HepG2 (cell line): ENCODE data around the gene L3MBTL1. TPM values are rescaled to one million over a fixed set of nuclear protein-coding genes. Genes with fewer than 3 reads are reported as not detected.

Experiments
- ATAC-seq: fragments of 200-7000 bp; cut with Tn5 transposase; 3 replicates; pipeline ENCODE4 v1.9.1; 2020; ENCODE audit warnings: mild to moderate bottlenecking, moderate library complexity
- BruUV-seq: library from RNA; stranded (reverse); fragments of 400-500 nt; replicated peaks from 2 replicates; lab custom pipeline; 2021; lab: Mats Ljungman, UMichigan
- CTCF ChIA-PET: fragments of 300-600 bp; formaldehyde crosslinking; extraction: SDS; loops from one replicate; lab custom pipeline; 2021; ENCODE audit warnings: low total read pairs, inconsistent platforms, low intra/inter-chr PET ratio; lab: Yijun Ruan, JAX
- POLR2A ChIA-PET: fragments of 350-600 bp; sonication (Branson Sonifier 250); formaldehyde crosslinking; loops from one replicate; lab custom pipeline; 2020; ENCODE audit warnings: antibody characterized with exemption, inconsistent platforms; lab: Yijun Ruan, JAX
- DNase-seq: peaks from one replicate; pipeline ENCODE4 v3.0.0-alpha.2; 2015; ENCODE audit warnings: low spot score
- FAIRE-seq: peaks from 3 replicates; lab custom pipeline; 2011; peaks lifted over from hg19 to GRCh38; lab: Jason Lieb, UNC
- H2AFZ ChIP-seq: one replicate; pipeline ENCODE4 v1.6.1; 2011; ENCODE audit warnings: low read length, inconsistent platforms
- H3K27ac ChIP-seq: fragments of 300-600 bp; 3 replicates; pipeline ENCODE4 v1.8.0; 2011; ENCODE audit warnings: mixed run types, mild to moderate bottlenecking, mixed read lengths, low read length, inconsistent platforms; ENCODE audit not compliant: insufficient read depth; ENCODE audit errors: extremely low read length
- H3K27me3 ChIP-seq, 2 experiments: fragments of 200-600 bp in 1 of 2; 2 replicates in 1 of 2; 3 replicates in 1 of 2; pipeline versions ENCODE4 v1.6.0 to v1.8.0; 2011; ENCODE audit warnings: low read length in 2 of 2, mild to moderate bottlenecking in 2 of 2, moderate library complexity in 2 of 2, inconsistent platforms in 1 of 2; ENCODE audit not compliant: insufficient read depth in 2 of 2, control insufficient read depth in 1 of 2
- H3K36me3 ChIP-seq, 2 experiments: fragments of 200-600 bp in 1 of 2; replicated peaks in 1 of 2; 2 replicates in 1 of 2; 3 replicates in 1 of 2; pipeline versions ENCODE4 v1.5.1 to v1.8.0; 2011; ENCODE audit warnings: low read length in 2 of 2, inconsistent platforms in 1 of 2; ENCODE audit not compliant: insufficient read depth in 2 of 2, control insufficient read depth in 1 of 2
- H3K4me1 ChIP-seq: 2 replicates; pipeline ENCODE4 v1.5.1; 2012; ENCODE audit warnings: low read length, inconsistent platforms; ENCODE audit not compliant: insufficient read depth
- H3K4me2 ChIP-seq: 2 replicates; pipeline ENCODE4 v1.6.0; 2011; ENCODE audit warnings: low read depth, low read length, inconsistent platforms
- H3K4me3 ChIP-seq, 3 experiments: fragments of 200-600 bp in 1 of 3; sonication (generic), shearing (Covaris generic) in 1 of 3; replicated peaks in 1 of 3; 2 replicates each; pipeline ENCODE4 v1.5.1; 2011 to 2016; ENCODE audit warnings: low read length in 3 of 3, inconsistent platforms in 2 of 3, low read depth in 2 of 3, mild to moderate bottlenecking in 2 of 3, control low read depth in 1 of 3, mixed read lengths in 1 of 3; ENCODE audit not compliant: insufficient read depth in 1 of 3
- H3K79me2 ChIP-seq: one replicate; pipeline ENCODE4 v1.6.1; 2011; ENCODE audit warnings: low read length, inconsistent platforms; ENCODE audit not compliant: insufficient read depth
- H3K9ac ChIP-seq: 2 replicates; pipeline ENCODE4 v1.6.0; 2011; ENCODE audit warnings: mild to moderate bottlenecking, low read depth, low read length, inconsistent platforms; ENCODE audit not compliant: insufficient read depth
- H3K9me3 ChIP-seq: 2 replicates; pipeline ENCODE4 v1.5.1; 2012; ENCODE audit warnings: mild to moderate bottlenecking, low read length
- H4K20me1 ChIP-seq: 2 replicates; pipeline ENCODE4 v1.6.0; 2011; ENCODE audit warnings: inconsistent platforms, mild to moderate bottlenecking, low read length, moderate library complexity; ENCODE audit not compliant: insufficient read depth
- HOXA7 ChIP-seq: sonication (generic); formaldehyde crosslinking; IDR thresholded peaks from 2 replicates; pipeline ENCODE4 v1.8.1; 2022; ENCODE audit warnings: mild to moderate bottlenecking, missing genetic modification reagents, moderate library complexity
- IKZF4 ChIP-seq: sonication (generic); formaldehyde crosslinking; IDR thresholded peaks from 2 replicates; pipeline ENCODE4 v1.5.1; 2020; ENCODE audit warnings: borderline replicate concordance, mild to moderate bottlenecking, low read depth, missing genetic modification reagents; ENCODE audit errors: not compliant biosample characterization
- NFIB ChIP-seq: sonication (generic); formaldehyde crosslinking; IDR thresholded peaks from 2 replicates; pipeline ENCODE4 v1.9.0; 2021; ENCODE audit warnings: missing genetic modification reagents, mild to moderate bottlenecking, borderline replicate concordance
- RERE ChIP-seq: IDR thresholded peaks from 2 replicates; pipeline ENCODE4 v1.6.1; 2016; ENCODE audit warnings: low read depth, missing genetic modification reagents, missing compliant biosample characterization
- SPEN ChIP-seq: sonication (generic); formaldehyde crosslinking; IDR thresholded peaks from 2 replicates; pipeline ENCODE4 v1.5.1; 2020; ENCODE audit warnings: low read depth, mild to moderate bottlenecking, missing genetic modification reagents
- TARDBP ChIP-seq: sonication (generic); formaldehyde crosslinking; IDR thresholded peaks from 2 replicates; pipeline ENCODE4 v1.8.0; 2022; ENCODE audit warnings: mild to moderate bottlenecking, missing genetic modification reagents
- TBL1XR1 ChIP-seq: fragments of 150-350 bp; IDR thresholded peaks from 2 replicates; pipeline ENCODE4 v1.6.1; 2014; ENCODE audit warnings: borderline replicate concordance, low read length; ENCODE audit not compliant: partially characterized antibody
- TMF1 ChIP-seq: sonication (generic); formaldehyde crosslinking; IDR thresholded peaks from 2 replicates; pipeline ENCODE4 v1.8.1; 2022; ENCODE audit warnings: low read depth, missing genetic modification reagents
- YEATS2 ChIP-seq: sonication (generic); formaldehyde crosslinking; IDR thresholded peaks from 2 replicates; pipeline ENCODE4 v1.4.0; 2020; ENCODE audit warnings: missing genetic modification reagents, borderline replicate concordance
- ZNF432 ChIP-seq: sonication (generic); formaldehyde crosslinking; IDR thresholded peaks from 2 replicates; pipeline ENCODE4 v1.5.0; 2020; ENCODE audit warnings: missing genetic modification reagents, mild to moderate bottlenecking, borderline replicate concordance
- ZNF83 ChIP-seq: sonication (generic); formaldehyde crosslinking; IDR thresholded peaks from 2 replicates; pipeline ENCODE4 v1.4.0; 2020; ENCODE audit warnings: missing genetic modification reagents, mild to moderate bottlenecking, borderline replicate concordance
- WGBS: methylation state at CpG from one replicate; pipeline ENCODE4 v1.1.6; 2017; ENCODE audit warnings: low lambda C conversion rate; 5-methylcytosine and 5-hydroxymethylcytosine counted together
- in situ Hi-C: cut with HindIII; loops from 2 replicates; pipeline ENCODE4 v1.10.0; 2017; ENCODE audit warnings: low pct_unique_long_range_greater_than_20kb; ENCODE audit not compliant: extremely low pct_ligation_motif_present
- intact Hi-C: fragments of 100-400 bp; cut with micrococcal nuclease; formaldehyde crosslinking; loops from one replicate; pipeline ENCODE4 v1.10.0; 2022; ENCODE audit not compliant: unreplicated experiment
- polyA plus RNA-seq, 8 experiments: library from polyadenylated mRNA; depleted of rRNA in 3 of 8; stranded (reverse) in 7 of 8; unstranded in 1 of 8; fragments of >200 nt; fragmentation: Illumina TruSeq in 4 of 8; extraction: Trizol in 4 of 8; gene quantifications; 2 replicates each; pipeline versions ENCODE4 v1.2.1 to v1.2.3, GENCODE V29; 2011 to 2016; ENCODE audit warnings: low read depth in 4 of 8, missing spikeins in 1 of 8, mixed read lengths in 1 of 8; ENCODE audit not compliant: insufficient read depth in 1 of 8
- total RNA-seq, 5 experiments: library from RNA; depleted of rRNA; stranded (reverse); fragments of >200 nt; fragmentation: Illumina TruSeq; extraction: Trizol; gene quantifications; 2 replicates each; pipeline ENCODE4 v1.2.3, GENCODE V29; 2016; ENCODE audit warnings: low read depth in 1 of 5
- TF ChIP-seq, protein P1 (sequence below): sonication (generic); formaldehyde crosslinking; conservative IDR thresholded peaks from 2 replicates; pipeline ENCODE4 v1.4.0; 2020; ENCODE audit warnings: missing genetic modification reagents
- TF ChIP-seq, protein P2 (sequence below): sonication (generic); formaldehyde crosslinking; IDR thresholded peaks from 2 replicates; pipeline ENCODE4 v1.4.0; 2020; ENCODE audit warnings: missing genetic modification reagents

L3MBTL1 gene
- total and polyA plus RNA-seq, 2 of the 13 experiments (the other 11 are each of a cell fraction or from before 2014, with no cell fraction given) = 9.0 to 17.8 TPM

- peak; percentile 85 for ATAC-seq
- peak; percentile 96 for DNase-seq
- CTCF ChIA-PET = no interaction called here
- POLR2A ChIA-PET = interaction anchor here (0.5 to 6.8 kb wide), 25 partner anchors 10 to 1940 kb away, joined by 3 to 224 read pairs (median 5); partner anchors contain the start of genes CHD6, IFT52 and SRSF6
- Histone ChIP-seq H3K27me3 (no peaks in the 10 kb centered on the region; a peak in 1 of 5 replicates), H3K9me3 (no peaks in the 10 kb centered on the region), H3K4me3 (peak within 1 kb of the TSS; percentile 68 to 85 (median 84)), H3K36me3 (no peaks in the 10 kb centered on the region), H3K79me2 (peaks cover 13% of the 10 kb centered on the region), H2AFZ (peak within 1 kb of the TSS; percentile 81), H3K27ac (peak within 1 kb of the TSS; percentile 99), H3K4me1 (peaks cover 62% of the 10 kb centered on the region), H3K9ac (peak within 1 kb of the TSS; percentile 98), H4K20me1 (no peaks in the 10 kb centered on the region), H3K4me2 (peak within 1 kb of the TSS; percentile 100)
- WGBS = under 1% methylated on average over 12 of the region's 12 CpGs
- FAIRE-seq = peak; percentile 94
- BruUV-seq = TSS peak; percentile 96
- intact Hi-C loops (loop anchor here (5.0 kb wide), 1 partner anchor 101 kb away; the partner anchor contains the start of gene SRSF6), in situ Hi-C loops (no loop called here)
- TF ChIP-seq IKZF4 (CRISPR knock-in tag) (no peak), TBL1XR1 (peak; percentile 86), ZNF432 (no peak; the same call in 1 of the 2 replicates), HOXA7 (no peak), NFIB (no peak), TARDBP (no peak; the same call in none of the 2 replicates), YEATS2 (peak; percentile 85; the same call in 1 of the 2 replicates), TMF1 (no peak), ZNF83 (CRISPR knock-in tag) (no peak; the same call in 1 of the 2 replicates), RERE (CRISPR knock-in tag) (no peak; the same call in 1 of the 2 replicates), SPEN (peak; percentile 87)
- TF ChIP-seq, protein P1, sequence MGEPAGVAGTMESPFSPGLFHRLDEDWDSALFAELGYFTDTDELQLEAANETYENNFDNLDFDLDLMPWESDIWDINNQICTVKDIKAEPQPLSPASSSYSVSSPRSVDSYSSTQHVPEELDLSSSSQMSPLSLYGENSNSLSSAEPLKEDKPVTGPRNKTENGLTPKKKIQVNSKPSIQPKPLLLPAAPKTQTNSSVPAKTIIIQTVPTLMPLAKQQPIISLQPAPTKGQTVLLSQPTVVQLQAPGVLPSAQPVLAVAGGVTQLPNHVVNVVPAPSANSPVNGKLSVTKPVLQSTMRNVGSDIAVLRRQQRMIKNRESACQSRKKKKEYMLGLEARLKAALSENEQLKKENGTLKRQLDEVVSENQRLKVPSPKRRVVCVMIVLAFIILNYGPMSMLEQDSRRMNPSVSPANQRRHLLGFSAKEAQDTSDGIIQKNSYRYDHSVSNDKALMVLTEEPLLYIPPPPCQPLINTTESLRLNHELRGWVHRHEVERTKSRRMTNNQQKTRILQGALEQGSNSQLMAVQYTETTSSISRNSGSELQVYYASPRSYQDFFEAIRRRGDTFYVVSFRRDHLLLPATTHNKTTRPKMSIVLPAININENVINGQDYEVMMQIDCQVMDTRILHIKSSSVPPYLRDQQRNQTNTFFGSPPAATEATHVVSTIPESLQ (CRISPR knock-in tag) = no peak
- TF ChIP-seq, protein P2, sequence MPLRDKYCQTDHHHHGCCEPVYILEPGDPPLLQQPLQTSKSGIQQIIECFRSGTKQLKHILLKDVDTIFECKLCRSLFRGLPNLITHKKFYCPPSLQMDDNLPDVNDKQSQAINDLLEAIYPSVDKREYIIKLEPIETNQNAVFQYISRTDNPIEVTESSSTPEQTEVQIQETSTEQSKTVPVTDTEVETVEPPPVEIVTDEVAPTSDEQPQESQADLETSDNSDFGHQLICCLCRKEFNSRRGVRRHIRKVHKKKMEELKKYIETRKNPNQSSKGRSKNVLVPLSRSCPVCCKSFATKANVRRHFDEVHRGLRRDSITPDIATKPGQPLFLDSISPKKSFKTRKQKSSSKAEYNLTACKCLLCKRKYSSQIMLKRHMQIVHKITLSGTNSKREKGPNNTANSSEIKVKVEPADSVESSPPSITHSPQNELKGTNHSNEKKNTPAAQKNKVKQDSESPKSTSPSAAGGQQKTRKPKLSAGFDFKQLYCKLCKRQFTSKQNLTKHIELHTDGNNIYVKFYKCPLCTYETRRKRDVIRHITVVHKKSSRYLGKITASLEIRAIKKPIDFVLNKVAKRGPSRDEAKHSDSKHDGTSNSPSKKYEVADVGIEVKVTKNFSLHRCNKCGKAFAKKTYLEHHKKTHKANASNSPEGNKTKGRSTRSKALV (CRISPR knock-in tag) = no peak
These were observed 51.1 kb downstream of the L3MBTL1 start, which contains the start of gene SGK2 for GRCh38 chr20:43558412-43559146. SGK2 (plus strand) TSS chr20:43559027; CDS start chr20:43566496, 7,469 bp downstream.
